GM12801 (cell line): ENCODE results near the gene HELZ2.

Experiments used
- CTCF ChIP-seq: IDR thresholded peaks from one replicate; pipeline ENCODE4 v1.5.1; 2011; ENCODE audit warnings: control low read depth; ENCODE audit not compliant: insufficient read length; ENCODE audit errors: extremely low read depth

The HELZ2 gene

GRCh38 chr20:63572788-63573646, 1.0 kb downstream of the HELZ2 start:
- TF ChIP-seq CTCF = no peak

- TF ChIP-seq CTCF = no peak
Measured at GRCh38 chr20:63572071-63572787, 1.8 kb downstream of the HELZ2 start.

DNA sequence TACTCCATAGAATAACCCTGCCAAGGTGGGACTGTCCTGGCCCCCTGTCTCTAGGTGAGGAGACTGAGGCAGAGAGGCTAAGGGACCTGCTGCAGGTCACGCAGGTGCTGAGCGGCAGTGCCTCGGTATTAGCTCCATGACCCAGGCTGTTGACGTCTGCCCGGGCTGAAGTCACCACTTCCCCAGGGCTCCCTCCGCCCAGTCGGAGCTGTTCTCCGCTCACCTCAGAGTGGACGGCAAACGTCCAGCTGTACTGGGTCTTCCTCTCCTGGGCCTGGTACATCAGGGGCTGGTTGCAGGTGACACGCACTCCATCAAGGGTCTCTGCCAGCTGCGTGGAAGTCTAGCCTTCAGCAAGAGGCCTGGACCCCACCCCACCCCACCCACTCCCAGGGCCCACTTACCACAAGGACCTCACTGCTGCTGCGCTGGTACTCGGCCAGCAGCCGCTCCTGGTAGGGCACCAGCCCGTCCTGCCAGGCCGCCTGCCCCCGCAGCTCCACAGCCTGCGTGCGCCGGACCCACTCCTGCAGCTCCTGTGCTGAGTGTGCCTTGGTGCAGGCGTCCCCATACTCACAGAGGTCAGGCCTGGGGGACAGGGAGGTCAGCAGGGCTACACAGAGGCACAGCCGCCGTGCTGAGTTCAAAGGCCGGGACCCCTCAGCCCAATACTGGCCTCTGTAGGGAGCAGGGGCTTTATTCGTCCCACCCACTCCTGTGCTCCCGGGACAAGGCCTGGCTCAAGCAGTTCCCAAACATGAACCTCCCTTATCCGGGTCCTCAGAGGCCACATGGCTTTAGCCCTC, 3.6 kb downstream of the HELZ2 start:
- TF ChIP-seq CTCF = no peak

GRCh38 chr20:63568986-63569949, 4.8 kb downstream of the HELZ2 start:
- TF ChIP-seq CTCF = no peak

DNA sequence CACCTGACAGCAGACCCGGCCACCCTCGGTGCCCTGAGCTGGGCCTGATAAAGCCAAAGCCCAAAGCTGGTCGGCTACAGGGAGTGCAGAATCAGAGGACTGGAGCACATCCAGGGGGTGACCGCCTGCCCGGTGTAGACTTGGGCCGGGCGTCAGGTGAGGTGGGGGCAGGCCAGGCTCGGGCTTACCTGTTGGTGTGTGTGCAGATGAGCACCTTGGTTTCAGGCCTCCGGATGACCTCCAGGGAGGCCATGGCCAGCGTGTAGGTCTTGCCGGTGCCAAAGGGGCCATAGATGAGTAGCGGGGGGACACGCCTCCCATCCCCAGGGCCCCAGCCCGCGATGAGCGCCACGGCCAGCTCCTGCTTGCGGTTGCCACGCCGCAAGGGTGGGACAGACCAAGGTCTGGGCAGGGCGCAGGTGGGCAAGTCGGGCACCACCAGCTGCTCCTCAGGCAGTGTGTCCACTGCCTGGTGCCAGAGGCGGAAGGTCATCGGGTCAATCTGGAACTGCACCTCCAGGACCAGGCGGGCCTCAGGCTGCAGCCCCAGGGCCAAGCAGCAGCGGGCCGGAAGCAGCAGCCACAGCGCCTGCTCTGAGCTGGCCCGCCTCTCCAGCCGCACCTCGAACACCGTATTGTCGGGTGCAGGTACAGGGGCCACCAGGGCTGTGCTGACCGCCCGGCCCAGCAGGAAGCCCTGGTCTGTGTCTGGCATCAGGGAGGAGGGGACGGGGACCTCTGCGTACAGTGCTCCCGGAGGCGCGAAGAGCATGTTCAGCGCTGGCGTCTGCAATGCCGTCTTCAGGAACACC, 5.7 kb downstream of the HELZ2 start:
- no peak for TF ChIP-seq CTCF

- TF ChIP-seq CTCF = no peak
Measured at GRCh38 chr20:63567386-63568169, 6.5 kb downstream of the HELZ2 start.
